EH (cell line): ENCODE results near the gene DOCK1.
A peak's percentile ranks its signal among the peaks of the same experiment; 100 is the strongest.

Experiments used
- DNase-seq: peaks from one replicate; pipeline ENCODE4 v3.0.0-alpha.2; 2015; ENCODE audit warnings: low read depth

DOCK1 gene

GRCh38 chr10:127039435-127039834 lies 134.2 kb downstream of the DOCK1 start:
- no peak for DNase-seq

- DNase-seq = peak; percentile 6
Measured at GRCh38 chr10:127040756-127041155, 135.5 kb downstream of the DOCK1 start.

- peak; percentile 90 for DNase-seq
Measured at GRCh38 chr10:127041552-127041951, 136.3 kb downstream of the DOCK1 start.

GRCh38 chr10:127043301-127043700 lies 138.1 kb downstream of the DOCK1 start:
- DNase-seq = no peak

GRCh38 chr10:127044186-127044585 lies 139.0 kb downstream of the DOCK1 start:
- DNase-seq = no peak

- DNase-seq = peak; percentile 62
Measured at GRCh38 chr10:127046975-127047877, 142.0 kb downstream of the DOCK1 start.

- DNase-seq = no peak
Measured at GRCh38 chr10:127047878-127048238, 142.6 kb downstream of the DOCK1 start.

- DNase-seq = no peak
Measured at GRCh38 chr10:127048630-127049029, 143.4 kb downstream of the DOCK1 start.

GRCh38 chr10:127052001-127052400 lies 146.8 kb downstream of the DOCK1 start:
- no peak for DNase-seq

- no peak for DNase-seq
Measured at GRCh38 chr10:127055263-127055662, 150.0 kb downstream of the DOCK1 start.

- DNase-seq = no peak
Measured at GRCh38 chr10:127059314-127059713, 154.1 kb downstream of the DOCK1 start.

- no peak for DNase-seq
Measured at GRCh38 chr10:127063762-127064161, 158.5 kb downstream of the DOCK1 start.

GRCh38 chr10:127064474-127064873 lies 159.2 kb downstream of the DOCK1 start:
- DNase-seq = no peak

- DNase-seq = no peak
Measured at GRCh38 chr10:127067542-127068194, 162.4 kb downstream of the DOCK1 start.

GRCh38 chr10:127068485-127068884 lies 163.3 kb downstream of the DOCK1 start:
- DNase-seq = no peak

GRCh38 chr10:127069436-127069835 lies 164.2 kb downstream of the DOCK1 start:
- DNase-seq = no peak

GRCh38 chr10:127071126-127071525 lies 165.9 kb downstream of the DOCK1 start:
- DNase-seq = no peak

- no peak for DNase-seq
Measured at GRCh38 chr10:127073666-127074065, 168.4 kb downstream of the DOCK1 start.

GRCh38 chr10:127079392-127079791 lies 174.2 kb downstream of the DOCK1 start:
- no peak for DNase-seq

GRCh38 chr10:127080317-127080716 lies 175.1 kb downstream of the DOCK1 start:
- no peak for DNase-seq

- no peak for DNase-seq
Measured at GRCh38 chr10:127081851-127082345, 176.7 kb downstream of the DOCK1 start.

GRCh38 chr10:127082651-127083050 lies 177.4 kb downstream of the DOCK1 start:
- no peak for DNase-seq

GRCh38 chr10:127085957-127086356 lies 180.7 kb downstream of the DOCK1 start:
- DNase-seq = no peak
